BLaER1 treated with 17β-estradiol and CSF1 and Interleukin-3, amounts not matched to agents 10 nM and 100 nM (cell line): ENCODE results near the gene SLC34A2.
A peak's percentile ranks its signal among the peaks of the same experiment; 100 is the strongest.

Experiments used
- H3K27ac ChIP-seq, 11 experiments: shearing (Covaris generic); formaldehyde crosslinking; 2 replicates each; pipeline ENCODE4 v1.8.1; 2022
- H3K27me3 ChIP-seq, 11 experiments: shearing (Covaris generic); formaldehyde crosslinking; 2 replicates each; pipeline ENCODE4 v1.8.1; 2022
- H3K36me3 ChIP-seq, 11 experiments: shearing (Covaris generic); formaldehyde crosslinking; 2 replicates each; pipeline ENCODE4 v1.8.1; 2022
- H3K4me1 ChIP-seq, 10 experiments: shearing (Covaris generic); formaldehyde crosslinking; 2 replicates each; pipeline ENCODE4 v1.8.1; 2022
- H3K4me2 ChIP-seq, 11 experiments: shearing (Covaris generic); formaldehyde crosslinking; 2 replicates each; pipeline ENCODE4 v1.8.1; 2022
- H3K4me3 ChIP-seq, 10 experiments: shearing (Covaris generic); formaldehyde crosslinking; 2 replicates each; pipeline ENCODE4 v1.8.1; 2022
- H3K9ac ChIP-seq, 11 experiments: shearing (Covaris generic); formaldehyde crosslinking; 2 replicates each; pipeline ENCODE4 v1.8.1; 2022
- H3K9me3 ChIP-seq, 11 experiments: shearing (Covaris generic); formaldehyde crosslinking; replicated peaks in 1 of 11; 2 replicates each; pipeline ENCODE4 v1.8.1; 2022
- H4K20me1 ChIP-seq, 11 experiments: shearing (Covaris generic); formaldehyde crosslinking; 2 replicates each; pipeline ENCODE4 v1.8.1; 2022
- Cebpa-rat ChIP-seq, 11 experiments: shearing (Covaris generic); IDR thresholded peaks; 2 replicates each; pipeline ENCODE4 v1.8.1; 2022

SLC34A2 gene

GRCh38 chr4:25727711-25728493 lies 72.3 kb downstream of the SLC34A2 start:
- H4K20me1 ChIP-seq, result no peaks in the 10 kb centered on the region
- peaks cover 26 to 46% (median 41%) of the 10 kb centered on the region in 10 experiments for H3K4me1 ChIP-seq
- H3K27ac ChIP-seq, result peak overlapping the region in 7 of 11 experiments; percentile 6 to 50 (median 18); a peak in 10 of 22 replicates
- H3K27me3 ChIP-seq, result no peaks in the 10 kb centered on the region
- peak overlapping the region; percentile 59 to 84 (median 72) for H3K4me2 ChIP-seq
- peaks cover 0 to 26% (median 14%) of the 10 kb centered on the region in 11 experiments; a peak in 10 of 22 replicates for H3K9me3 ChIP-seq
- H3K9ac ChIP-seq, result no peak overlapping the region
- no peaks in the 10 kb centered on the region for H3K36me3 ChIP-seq
- no peak overlapping the region for H3K4me3 ChIP-seq
- no peak for TF ChIP-seq Cebpa-rat (IDR thresholded peaks at IDR 0.05)
